ENCODE data around the gene KRT15. TPM values are rescaled to one million over a fixed set of nuclear protein-coding genes. Genes with fewer than 3 reads are reported as not detected.
A peak's percentile ranks its signal among the peaks of the same experiment; 100 is the strongest.

Gene KRT15
- polyA plus RNA-seq, 1 of the 3 experiments (the other 2 are of a cell fraction), result 16.9 TPM

DNA sequence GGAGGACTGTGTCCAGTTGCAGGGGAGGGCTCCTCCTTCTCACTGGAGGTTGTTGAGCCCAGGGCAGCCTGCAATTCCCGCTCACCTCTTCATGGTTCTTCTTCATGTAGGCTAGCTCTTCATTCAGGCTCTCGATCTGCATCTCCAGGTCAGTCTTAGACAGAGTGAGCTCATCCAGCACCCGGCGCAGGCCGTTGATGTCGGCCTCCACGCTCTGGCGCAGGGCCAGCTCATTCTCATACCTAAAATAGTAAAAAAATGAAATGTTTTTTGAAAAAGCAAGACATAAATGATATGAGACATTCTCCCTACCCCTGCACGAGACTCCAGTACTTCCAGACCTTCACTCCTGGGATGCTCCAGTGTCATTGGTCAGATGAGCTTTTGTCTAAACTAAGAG is 15.5 kb downstream of the KRT15 start:
- Histone ChIP-seq H3K9ac (no peak overlapping the region), H3K4me3 (ENCODE audit: low read depth in 2 of 2, low read length in 1 of 2) (no peak overlapping the region), H2AFZ (ENCODE audit: low read depth) (no peak overlapping the region), H3K4me1 (ENCODE audit: control insufficient read depth in 1 of 2, insufficient read depth in 2 of 2, low read depth in 1 of 2, low read length in 1 of 2) (peaks cover 7 to 14% of the 10 kb centered on the region in 2 experiments; a peak in 3 of 4 replicates), H3K9me2 (no peaks in the 10 kb centered on the region), H3K9me3 (no peaks in the 10 kb centered on the region), H4K20me1 (ENCODE audit: insufficient read depth) (no peaks in the 10 kb centered on the region), H3K36me3 (replicated peaks in 1 of 2; ENCODE audit: control insufficient read depth in 1 of 2, insufficient read depth in 2 of 2, low read length in 1 of 2) (no peaks in the 10 kb centered on the region), H3K27ac (ENCODE audit: low read depth in 2 of 2, low read length in 1 of 2) (no peak overlapping the region), H3F3A (replicated peaks; ENCODE audit: insufficient read depth) (peaks cover 4% of the 10 kb centered on the region), H3K4me2 (no peak overlapping the region), H3K79me2 (ENCODE audit: insufficient read depth) (no peaks in the 10 kb centered on the region), H3K27me3 (ENCODE audit: insufficient read depth) (no peaks in the 10 kb centered on the region)
- ChIA-PET POLR2A (interaction anchor here (1.1 to 1.2 kb wide), 2 partner anchors 17 to 46 kb away, joined by 3 read pairs; no protein-coding TSS in a partner anchor), CTCF (interaction anchor here (1.1 to 2.1 kb wide), 3 partner anchors 13 to 46 kb away, joined by 3 to 9 read pairs (median 3); no protein-coding TSS in a partner anchor)
- TF ChIP-seq JUND (IDR thresholded peaks at IDR 0.05), result no peak
- no peak for TF ChIP-seq NFIC (IDR thresholded peaks at IDR 0.05; ENCODE audit: borderline replicate concordance)
- TF ChIP-seq SIN3A (IDR thresholded peaks at IDR 0.05; ENCODE audit: borderline replicate concordance, low read depth, low read length), result no peak
- no peak for TF ChIP-seq FOXM1 (IDR thresholded peaks at IDR 0.05; ENCODE audit: low read depth)
- TF ChIP-seq CHD2 (IDR thresholded peaks at IDR 0.05; ENCODE audit: low read length, partially characterized antibody), result no peak
- 96% methylated on average over 9 of the region's 9 CpGs for WGBS (ENCODE audit: low lambda C conversion rate)
- DNase-seq, result no peak

DNA sequence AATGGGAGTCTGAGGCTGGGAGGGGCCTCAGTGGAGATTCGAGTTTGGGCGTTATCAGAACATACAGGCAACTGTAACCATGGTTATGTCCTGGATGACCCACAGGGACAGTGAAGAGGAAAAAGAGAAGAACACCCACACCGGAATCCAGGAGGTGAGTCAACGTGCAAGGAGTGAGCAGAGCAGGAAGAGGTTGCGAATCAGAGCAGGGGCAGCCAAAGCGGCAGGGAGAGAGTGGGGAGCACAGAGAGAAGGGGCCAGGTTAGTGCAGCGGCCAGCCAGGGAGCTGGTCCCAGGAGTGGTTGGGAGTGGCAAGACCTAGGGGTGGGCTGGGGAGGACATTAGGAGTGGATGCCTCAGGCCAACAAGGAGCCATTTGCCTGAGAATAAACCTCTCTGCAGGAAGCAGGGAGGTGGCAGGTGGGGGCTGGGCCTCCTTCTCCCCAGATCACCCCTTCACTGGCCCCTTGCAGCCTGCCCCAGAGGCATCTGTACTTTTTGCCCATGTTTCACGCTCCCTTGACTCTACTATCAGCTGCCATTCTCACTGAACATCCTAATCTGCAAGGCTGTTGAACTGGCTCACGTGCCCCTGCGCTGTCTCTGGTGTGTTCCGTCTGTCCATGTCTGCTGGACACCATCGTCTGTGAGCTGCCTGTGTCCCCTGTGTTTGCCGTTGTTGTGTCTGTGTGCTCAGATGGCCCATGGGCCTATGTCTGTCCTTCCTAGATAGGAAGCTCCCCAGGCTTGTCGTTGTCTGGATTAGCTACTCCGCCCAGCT is 18.4 kb downstream of the KRT15 start:
- peaks cover 4% of the 10 kb centered on the region for H3F3A ChIP-seq (replicated peaks; ENCODE audit: insufficient read depth)
- DNase-seq, result no peak
- CTCF ChIA-PET, result interaction anchor here (0.7 to 1.1 kb wide), 4 partner anchors 25 to 148 kb away, joined by 3 to 4 read pairs (median 3); no protein-coding TSS in a partner anchor
- 64% methylated on average over 15 of the region's 15 CpGs for WGBS (ENCODE audit: low lambda C conversion rate)
- H3K27me3 ChIP-seq (ENCODE audit: insufficient read depth), result no peaks in the 10 kb centered on the region
- H3K36me3 ChIP-seq (replicated peaks in 1 of 2; ENCODE audit: control insufficient read depth in 1 of 2, insufficient read depth in 2 of 2, low read length in 1 of 2), result no peaks in the 10 kb centered on the region
- H3K4me3 ChIP-seq (ENCODE audit: low read depth in 2 of 2, low read length in 1 of 2), result no peak overlapping the region
- H4K20me1 ChIP-seq (ENCODE audit: insufficient read depth), result no peaks in the 10 kb centered on the region
- H3K27ac ChIP-seq (ENCODE audit: low read depth in 2 of 2, low read length in 1 of 2), result peak overlapping the region in 1 of 2 experiments; percentile 30; a peak in 2 of 4 replicates
- POLR2A ChIA-PET, result no interaction called here
- H3K79me2 ChIP-seq (ENCODE audit: insufficient read depth), result no peaks in the 10 kb centered on the region
- H3K9me3 ChIP-seq, result no peaks in the 10 kb centered on the region
- TF ChIP-seq, protein P1, sequence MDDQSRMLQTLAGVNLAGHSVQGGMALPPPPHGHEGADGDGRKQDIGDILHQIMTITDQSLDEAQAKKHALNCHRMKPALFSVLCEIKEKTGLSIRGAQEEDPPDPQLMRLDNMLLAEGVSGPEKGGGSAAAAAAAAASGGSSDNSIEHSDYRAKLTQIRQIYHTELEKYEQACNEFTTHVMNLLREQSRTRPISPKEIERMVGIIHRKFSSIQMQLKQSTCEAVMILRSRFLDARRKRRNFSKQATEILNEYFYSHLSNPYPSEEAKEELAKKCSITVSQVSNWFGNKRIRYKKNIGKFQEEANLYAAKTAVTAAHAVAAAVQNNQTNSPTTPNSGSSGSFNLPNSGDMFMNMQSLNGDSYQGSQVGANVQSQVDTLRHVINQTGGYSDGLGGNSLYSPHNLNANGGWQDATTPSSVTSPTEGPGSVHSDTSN (IDR thresholded peaks at IDR 0.05), result no peak
- TF ChIP-seq FOSL2 (IDR thresholded peaks at IDR 0.05; ENCODE audit: borderline replicate concordance, low read depth), result peak; percentile 37; the same call in 1 of the 2 replicates
- TF ChIP-seq, protein P2, sequence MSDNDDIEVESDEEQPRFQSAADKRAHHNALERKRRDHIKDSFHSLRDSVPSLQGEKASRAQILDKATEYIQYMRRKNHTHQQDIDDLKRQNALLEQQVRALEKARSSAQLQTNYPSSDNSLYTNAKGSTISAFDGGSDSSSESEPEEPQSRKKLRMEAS (IDR thresholded peaks at IDR 0.05; ENCODE audit: low read depth), result 0 out of 2 replicates have a peak, but pooled peaks have one; percentile 9
- TF ChIP-seq TAF1 (IDR thresholded peaks at IDR 0.05; ENCODE audit: borderline replicate concordance, low read depth, low read length), result no peak
- peak; percentile 29; the same call in 1 of the 2 replicates for TF ChIP-seq NFIC (IDR thresholded peaks at IDR 0.05; ENCODE audit: borderline replicate concordance)
- H3K9me2 ChIP-seq, result no peaks in the 10 kb centered on the region
- no peak overlapping the region for H2AFZ ChIP-seq (ENCODE audit: low read depth)
- H3K9ac ChIP-seq, result peak overlapping the region; percentile 35
- peak overlapping the region; percentile 59 for H3K4me2 ChIP-seq
- peaks cover 9 to 19% of the 10 kb centered on the region in 2 experiments; a peak in 3 of 4 replicates for H3K4me1 ChIP-seq (ENCODE audit: control insufficient read depth in 1 of 2, insufficient read depth in 2 of 2, low read depth in 1 of 2, low read length in 1 of 2)

Measured in SK-N-SH (cell line).